ENCODE results near the gene TCEA3. TPM values are rescaled to one million over a fixed set of nuclear protein-coding genes. Genes with fewer than 3 reads are reported as not detected.

The TCEA3 gene
- 1 to 10 TPM; 1.1 to 1.2 TPM for total RNA-seq

- POLR2A ChIA-PET, result interaction anchor here (0.6 to 1.2 kb wide), 2 partner anchors 12 to 80 kb away, joined by 3 to 4 read pairs; partner anchors contain the start of gene HNRNPR
- CTCF ChIA-PET, result no interaction called here
Measured at GRCh38 chr1:23424293-23425192, at the start of gene TCEA3. TCEA3 (minus strand) TSS chr1:23424748; CDS start chr1:23424633, 115 bp downstream.

GRCh38 chr1:23473037-23473800 lies 48.7 kb upstream of the TCEA3 start:
- ChIA-PET POLR2A (no interaction called here), CTCF (no interaction called here)

- CTCF ChIA-PET, result no interaction called here
- POLR2A ChIA-PET, result no interaction called here
Measured at GRCh38 chr1:23472351-23473036, 47.9 kb upstream of the TCEA3 start.

GRCh38 chr1:23471473-23472075 lies 47.0 kb upstream of the TCEA3 start:
- POLR2A ChIA-PET, result no interaction called here
- CTCF ChIA-PET, result interaction anchor here (0.6 kb wide), 1 partner anchor 194 kb away, joined by 3 read pairs; no protein-coding TSS in a partner anchor

GRCh38 chr1:23470282-23471070 lies 45.9 kb upstream of the TCEA3 start:
- CTCF ChIA-PET, result no interaction called here
- POLR2A ChIA-PET, result interaction anchor here (0.5 kb wide), 1 partner anchor 31 kb away, joined by 4 read pairs; no protein-coding TSS in a partner anchor

GRCh38 chr1:23469372-23469982 lies 44.9 kb upstream of the TCEA3 start:
- ChIA-PET POLR2A (no interaction called here), CTCF (interaction anchor here (0.8 kb wide), 1 partner anchor 66 kb away, joined by 3 read pairs; no protein-coding TSS in a partner anchor)

- POLR2A ChIA-PET, result no interaction called here
- CTCF ChIA-PET, result interaction anchor here (1.2 kb wide), 1 partner anchor 31 kb away, joined by 4 read pairs; no protein-coding TSS in a partner anchor
Measured at GRCh38 chr1:23466423-23466989, 42.0 kb upstream of the TCEA3 start.

- ChIA-PET CTCF (no interaction called here), POLR2A (no interaction called here)
Measured at GRCh38 chr1:23463286-23463685, 38.7 kb upstream of the TCEA3 start.

- ChIA-PET CTCF (no interaction called here), POLR2A (no interaction called here)
Measured at GRCh38 chr1:23462766-23463165, 38.2 kb upstream of the TCEA3 start.

GRCh38 chr1:23461050-23461449 lies 36.5 kb upstream of the TCEA3 start:
- ChIA-PET CTCF (interaction anchor here (1.3 kb wide), 1 partner anchor 57 kb away, joined by 4 read pairs; no protein-coding TSS in a partner anchor), POLR2A (no interaction called here)

- CTCF ChIA-PET, result no interaction called here
Measured at GRCh38 chr1:23460519-23460918, 36.0 kb upstream of the TCEA3 start.

GRCh38 chr1:23459338-23459757 lies 34.8 kb upstream of the TCEA3 start:
- CTCF ChIA-PET, result no interaction called here

More at GRCh38 chr1:23460519-23460918, 36.0 kb upstream of the TCEA3 start:
- POLR2A ChIA-PET, result no interaction called here

GRCh38 chr1:23456226-23456625 lies 31.7 kb upstream of the TCEA3 start:
- CTCF ChIA-PET, result no interaction called here
- POLR2A ChIA-PET, result no interaction called here

More at GRCh38 chr1:23459338-23459757, 34.8 kb upstream of the TCEA3 start:
- POLR2A ChIA-PET, result no interaction called here

GRCh38 chr1:23453455-23454000 lies 29.0 kb upstream of the TCEA3 start:
- POLR2A ChIA-PET, result no interaction called here
- CTCF ChIA-PET, result no interaction called here

GRCh38 chr1:23452011-23452411 lies 27.5 kb upstream of the TCEA3 start:
- CTCF ChIA-PET, result no interaction called here
- POLR2A ChIA-PET, result no interaction called here

GRCh38 chr1:23451441-23451840 lies 26.9 kb upstream of the TCEA3 start:
- ChIA-PET POLR2A (no interaction called here), CTCF (interaction anchor here (0.9 kb wide), 1 partner anchor 186 kb away, joined by 3 read pairs; no protein-coding TSS in a partner anchor)

GRCh38 chr1:23450894-23451293 lies 26.3 kb upstream of the TCEA3 start:
- ChIA-PET CTCF (interaction anchor here (0.9 kb wide), 1 partner anchor 186 kb away, joined by 3 read pairs; no protein-coding TSS in a partner anchor), POLR2A (interaction anchor here (0.5 kb wide), 1 partner anchor 15 kb away, joined by 3 read pairs; no protein-coding TSS in a partner anchor)

- CTCF ChIA-PET, result no interaction called here
- POLR2A ChIA-PET, result no interaction called here
Measured at GRCh38 chr1:23449958-23450357, 25.4 kb upstream of the TCEA3 start.
